Upper lobe of right lung (tissue), 1 donor: ENCODE measurements around the gene OLFML2A. TPM values are rescaled to one million over a fixed set of nuclear protein-coding genes. Genes with fewer than 3 reads are reported as not detected.
A peak's percentile ranks its signal among the peaks of the same experiment; 100 is the strongest.
"Not testable (repeated sequence)": the region's sequence is repeated elsewhere in the genome, so short reads cannot be mapped to it uniquely, and the experiment has no call there.

Source experiments
- ATAC-seq: fragments of 200-7000 bp; cut with Tn5 transposase; one replicate; pipeline ENCODE4 v1.9.1; 2020; ENCODE audit warnings: mild to moderate bottlenecking, moderate library complexity
- DNase-seq: peaks from one replicate; pipeline ENCODE4 v3.0.0-alpha.2; 2020
- H3K27ac ChIP-seq: fragments of 200-600 bp; one replicate; pipeline ENCODE4 v1.8.0; 2022
- H3K27me3 ChIP-seq: fragments of 200-600 bp; one replicate; pipeline ENCODE4 v1.8.0; 2022; ENCODE audit warnings: mild to moderate bottlenecking
- H3K36me3 ChIP-seq: fragments of 200-600 bp; one replicate; pipeline ENCODE4 v1.8.0; 2022
- H3K4me1 ChIP-seq: fragments of 200-600 bp; one replicate; pipeline ENCODE4 v1.8.0; 2022
- H3K4me3 ChIP-seq: fragments of 200-600 bp; one replicate; pipeline ENCODE4 v1.8.0; 2022; ENCODE audit warnings: mild to moderate bottlenecking
- H3K9me3 ChIP-seq: fragments of 200-600 bp; one replicate; pipeline ENCODE4 v1.8.0; 2022
- intact Hi-C: fragments of 100-400 bp; cut with DNase I; formaldehyde crosslinking; loops from one replicate; pipeline ENCODE4 v1.11.0; 2022
- long read RNA-seq: library from polyadenylated mRNA; unstranded; transcript quantifications from one replicate; pipeline ENCODE4 v2.0.0, GENCODE V29; 2021
- total RNA-seq: library from RNA; stranded (reverse); fragmentation: NEBNext Ultra II Directional; extraction: Animal tissue kit (Norgen Biotek cat#: 25700); gene quantifications from one replicate; pipeline ENCODE4 v1.2.1, GENCODE V29; 2021
- TF ChIP-seq, protein P1 (sequence below): fragments of 200-600 bp; IDR thresholded peaks from one replicate; pipeline ENCODE4 v1.8.0; 2022; ENCODE audit warnings: antibody characterized with exemption
- donor health status: DM: no; HTN: yes; CAD: no; lungs with severe emphysema.

The OLFML2A gene
- 39.5 TPM for total RNA-seq
- long read RNA-seq, full-length matches to known transcripts: 4 of 28 reads
- long read RNA-seq, partial matches to known transcripts: 1 of 28 reads
- long read RNA-seq, other reads (novel, unspliced or antisense): 23 of 28 reads

DNA sequence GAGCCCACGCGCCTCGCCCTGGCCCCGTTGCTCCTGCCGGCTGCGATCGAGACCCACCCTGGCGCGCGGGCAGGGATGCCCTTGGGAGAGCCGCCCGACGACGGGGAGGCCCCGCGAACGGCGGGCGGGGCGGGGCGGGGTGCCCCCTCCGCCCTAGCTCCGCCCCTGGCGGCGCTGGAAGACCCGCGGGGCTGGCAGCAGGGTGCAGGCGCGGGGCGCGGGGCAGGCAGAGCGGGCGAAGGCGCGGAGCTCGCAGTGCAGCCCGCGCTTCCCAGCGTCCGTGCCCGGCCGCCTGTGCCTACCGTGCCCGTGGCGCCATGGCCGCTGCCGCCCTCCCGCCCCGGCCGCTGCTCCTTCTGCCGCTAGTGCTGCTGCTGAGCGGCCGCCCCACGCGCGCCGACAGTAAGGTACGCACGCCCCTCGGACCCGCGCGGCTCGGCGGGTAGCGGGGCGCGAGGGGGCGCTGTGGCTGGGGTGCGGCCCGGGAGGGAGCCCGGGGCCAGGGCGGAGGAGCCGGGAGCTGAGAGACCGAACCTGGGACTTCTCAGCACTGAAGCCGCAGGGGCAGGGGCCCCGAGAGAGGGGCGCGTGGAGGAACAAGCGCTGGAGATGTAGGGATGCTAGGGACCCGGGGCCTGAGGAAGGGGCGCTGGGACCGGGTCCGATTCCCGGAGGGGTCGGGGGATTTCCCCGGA is at the start of gene OLFML2A:
OLFML2A (plus strand) TSS at position 180 of the 695 bp plus-strand sequence; CDS start at position 318, 138 bp downstream.
- Histone ChIP-seq H3K27me3 (no peaks in the 10 kb centered on the region), H3K4me3 (peak within 1 kb of the TSS; percentile 54), H3K4me1 (peaks cover 21% of the 10 kb centered on the region), H3K27ac (peak within 1 kb of the TSS; percentile 36), H3K9me3 (no peaks in the 10 kb centered on the region), H3K36me3 (no peaks in the 10 kb centered on the region)
- TF ChIP-seq, protein P1, sequence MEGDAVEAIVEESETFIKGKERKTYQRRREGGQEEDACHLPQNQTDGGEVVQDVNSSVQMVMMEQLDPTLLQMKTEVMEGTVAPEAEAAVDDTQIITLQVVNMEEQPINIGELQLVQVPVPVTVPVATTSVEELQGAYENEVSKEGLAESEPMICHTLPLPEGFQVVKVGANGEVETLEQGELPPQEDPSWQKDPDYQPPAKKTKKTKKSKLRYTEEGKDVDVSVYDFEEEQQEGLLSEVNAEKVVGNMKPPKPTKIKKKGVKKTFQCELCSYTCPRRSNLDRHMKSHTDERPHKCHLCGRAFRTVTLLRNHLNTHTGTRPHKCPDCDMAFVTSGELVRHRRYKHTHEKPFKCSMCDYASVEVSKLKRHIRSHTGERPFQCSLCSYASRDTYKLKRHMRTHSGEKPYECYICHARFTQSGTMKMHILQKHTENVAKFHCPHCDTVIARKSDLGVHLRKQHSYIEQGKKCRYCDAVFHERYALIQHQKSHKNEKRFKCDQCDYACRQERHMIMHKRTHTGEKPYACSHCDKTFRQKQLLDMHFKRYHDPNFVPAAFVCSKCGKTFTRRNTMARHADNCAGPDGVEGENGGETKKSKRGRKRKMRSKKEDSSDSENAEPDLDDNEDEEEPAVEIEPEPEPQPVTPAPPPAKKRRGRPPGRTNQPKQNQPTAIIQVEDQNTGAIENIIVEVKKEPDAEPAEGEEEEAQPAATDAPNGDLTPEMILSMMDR: peak; percentile 48
- peak; percentile 58 for ATAC-seq
- peak; percentile 67 for DNase-seq
- intact Hi-C loops: no loop called here

DNA sequence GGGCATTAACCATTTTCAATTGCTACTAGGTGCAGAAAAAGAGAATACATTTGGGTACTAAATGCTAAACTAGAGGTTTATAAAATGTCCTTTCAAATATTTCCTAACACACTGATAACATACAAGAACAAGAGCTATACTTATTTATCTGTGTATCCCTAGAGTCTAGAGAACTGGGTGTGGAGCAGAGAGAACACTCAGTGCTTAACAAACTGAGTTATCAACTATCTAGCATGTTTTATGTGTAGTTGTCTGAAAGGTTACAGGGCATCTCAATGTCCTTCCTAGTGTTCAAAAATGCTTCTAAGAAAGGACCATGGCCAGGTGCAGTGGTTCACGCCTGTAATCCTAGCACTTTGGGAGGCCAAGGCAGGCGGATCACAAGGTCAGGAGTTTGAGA is 46.2 kb upstream of the OLFML2A start:
- no peak overlapping the region for H3K27ac ChIP-seq
- no peak overlapping the region for H3K4me3 ChIP-seq
- H3K4me1 ChIP-seq: no peaks in the 10 kb centered on the region
- ATAC-seq (no peak), DNase-seq (no peak)
- intact Hi-C loops: no loop called here
- H3K9me3 ChIP-seq: no peaks in the 10 kb centered on the region
- no peaks in the 10 kb centered on the region for H3K27me3 ChIP-seq
- no peaks in the 10 kb centered on the region for H3K36me3 ChIP-seq
- TF ChIP-seq, protein P1: no peak

DNA sequence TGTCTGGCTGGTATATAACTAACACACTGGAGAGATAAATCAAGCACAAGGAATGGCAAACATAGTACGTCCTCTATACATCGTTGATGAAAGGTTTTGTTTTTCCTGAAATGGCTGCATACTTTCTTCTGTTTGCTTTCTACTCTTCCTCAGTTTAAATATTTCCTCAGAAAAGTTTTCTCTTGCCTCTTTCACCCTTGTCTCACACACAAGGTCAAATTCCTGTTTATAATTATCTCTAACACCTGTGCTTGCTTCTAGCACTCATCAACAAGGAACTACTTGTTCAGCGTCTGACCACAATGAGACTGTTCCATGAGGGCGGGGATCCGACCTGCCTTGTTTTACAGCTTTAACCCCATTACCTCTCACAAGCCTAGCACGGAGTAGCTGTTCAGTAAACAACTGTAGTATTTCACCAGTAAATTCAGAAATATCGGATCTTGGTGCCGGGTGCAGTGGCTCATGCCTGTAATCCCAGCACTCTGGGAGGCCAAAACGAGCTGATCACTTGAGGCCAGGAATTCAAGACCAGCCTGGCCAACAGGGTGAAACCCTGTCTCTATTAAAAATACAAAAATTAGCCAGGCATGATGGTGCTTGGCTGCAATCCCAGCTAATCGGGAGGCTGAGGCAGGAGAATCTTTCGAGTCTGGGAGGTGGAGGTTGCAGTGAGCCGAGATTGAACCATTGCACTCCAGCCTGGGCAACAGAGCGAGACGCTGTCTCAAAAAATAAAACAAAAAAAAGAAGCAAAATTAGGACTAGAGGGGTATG is 42.8 kb upstream of the OLFML2A start:
- Histone ChIP-seq H3K4me3 (no peak overlapping the region), H3K4me1 (no peaks in the 10 kb centered on the region), H3K27me3 (no peaks in the 10 kb centered on the region), H3K36me3 (no peaks in the 10 kb centered on the region), H3K9me3 (no peaks in the 10 kb centered on the region), H3K27ac (no peak overlapping the region)
- intact Hi-C loops: no loop called here
- TF ChIP-seq, protein P1: no peak
- DNase-seq (no peak), ATAC-seq (peak; percentile 90)

DNA sequence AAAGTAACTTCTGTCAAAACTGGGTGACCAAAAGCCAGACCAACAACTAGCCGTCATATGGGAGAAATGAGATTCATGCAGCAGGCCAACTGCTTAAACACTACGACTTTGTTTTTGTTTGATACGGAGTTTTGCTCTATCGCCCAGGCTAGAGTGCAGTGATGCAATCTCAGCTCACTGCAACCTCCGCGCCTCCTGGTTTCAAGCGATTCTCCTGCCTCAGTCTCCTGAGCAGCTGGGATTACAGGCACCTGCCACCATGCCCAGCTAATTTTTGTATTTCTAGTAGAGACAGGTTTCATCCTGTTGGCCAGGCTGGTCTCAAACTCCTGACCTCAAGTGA is 42.2 kb upstream of the OLFML2A start:
- H3K4me3 ChIP-seq, DNase-seq, H3K4me1 ChIP-seq, intact Hi-C loops, H3K27ac ChIP-seq, H3K9me3 ChIP-seq, H3K27me3 ChIP-seq, H3K36me3 ChIP-seq, ATAC-seq: not testable (repeated sequence)

DNA sequence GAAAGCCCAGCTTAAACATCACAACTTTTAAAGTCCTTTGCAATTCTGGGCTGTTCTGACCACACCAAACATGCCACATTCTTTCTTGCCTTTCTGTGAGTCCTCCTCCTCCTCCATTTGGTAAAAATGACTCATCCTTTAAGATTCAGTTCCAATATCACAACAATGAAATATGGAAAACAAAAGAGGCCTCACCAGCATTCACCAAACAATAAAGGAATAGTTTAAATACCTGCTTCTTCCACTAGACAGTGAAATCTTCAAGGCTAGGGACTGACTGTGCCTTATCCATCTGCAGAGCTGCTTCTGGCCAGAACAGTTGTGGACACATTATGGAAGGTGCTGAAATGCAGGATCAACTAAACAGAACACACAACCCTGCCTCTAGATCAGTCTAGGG is 41.8 kb upstream of the OLFML2A start:
- TF ChIP-seq, protein P1: no peak
- Histone ChIP-seq H3K36me3 (no peaks in the 10 kb centered on the region), H3K27me3 (no peaks in the 10 kb centered on the region), H3K4me1 (no peaks in the 10 kb centered on the region), H3K9me3 (no peaks in the 10 kb centered on the region), H3K27ac (no peak overlapping the region), H3K4me3 (no peak overlapping the region)
- no peak for DNase-seq
- no peak for ATAC-seq
- intact Hi-C loops: no loop called here

DNA sequence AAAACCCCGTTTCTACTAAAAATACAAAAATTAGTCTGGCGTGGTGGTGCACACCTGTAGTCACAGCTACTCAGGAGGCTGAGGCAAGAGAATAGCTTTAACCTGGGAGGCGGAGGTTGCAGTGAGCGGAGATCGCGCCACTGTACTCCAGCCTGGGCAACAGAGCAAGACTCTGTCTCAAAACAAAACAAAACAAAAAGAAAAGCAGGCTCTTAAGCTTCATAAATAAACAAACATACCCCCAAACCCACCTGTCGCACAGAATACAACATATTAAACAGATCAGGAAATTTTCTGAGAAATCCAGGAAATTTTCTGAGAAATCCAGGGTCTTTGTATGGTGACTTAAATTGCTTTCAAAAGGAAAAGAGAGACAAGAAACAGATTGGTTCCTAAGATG is 38.9 kb upstream of the OLFML2A start:
- H3K27me3 ChIP-seq, intact Hi-C loops, H3K36me3 ChIP-seq, ATAC-seq, H3K9me3 ChIP-seq, H3K27ac ChIP-seq, H3K4me1 ChIP-seq, H3K4me3 ChIP-seq, DNase-seq: not testable (repeated sequence)
